GM20431 (cell line): ENCODE data around the gene AK2.
"Not testable (repeated sequence)": the region's sequence is repeated elsewhere in the genome, so short reads cannot be mapped to it uniquely, and the experiment has no call there.

ENCODE experiments used
- in situ Hi-C: fragments of 300-500 bp; cut with MseI, MboI; formaldehyde crosslinking; loops from one replicate; pipeline ENCODE4 v1.15.0; 2020; ENCODE audit warnings: low sequenced_read_pairs; ENCODE audit not compliant: unreplicated experiment

AK2 gene

DNA sequence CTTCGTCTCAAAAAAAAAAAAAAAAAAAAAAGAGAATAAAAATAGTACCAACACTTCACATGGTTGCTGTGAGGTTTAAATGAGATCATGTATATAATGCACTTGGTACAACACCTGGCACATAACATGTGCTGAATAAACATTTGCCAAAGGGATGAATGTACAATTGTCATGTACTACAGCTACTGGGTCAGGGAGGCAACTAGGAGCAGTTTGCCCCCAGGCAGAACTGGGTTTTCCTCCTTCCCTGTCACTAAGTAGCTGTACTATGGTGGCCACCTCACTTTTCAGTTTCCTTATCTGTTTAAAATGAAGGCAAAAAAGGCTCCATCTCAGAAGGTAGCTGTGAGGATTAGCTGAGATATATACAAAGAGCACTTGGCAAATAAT is 11.5 kb downstream of the AK2 start:
- in situ Hi-C loops = no loop called here

DNA sequence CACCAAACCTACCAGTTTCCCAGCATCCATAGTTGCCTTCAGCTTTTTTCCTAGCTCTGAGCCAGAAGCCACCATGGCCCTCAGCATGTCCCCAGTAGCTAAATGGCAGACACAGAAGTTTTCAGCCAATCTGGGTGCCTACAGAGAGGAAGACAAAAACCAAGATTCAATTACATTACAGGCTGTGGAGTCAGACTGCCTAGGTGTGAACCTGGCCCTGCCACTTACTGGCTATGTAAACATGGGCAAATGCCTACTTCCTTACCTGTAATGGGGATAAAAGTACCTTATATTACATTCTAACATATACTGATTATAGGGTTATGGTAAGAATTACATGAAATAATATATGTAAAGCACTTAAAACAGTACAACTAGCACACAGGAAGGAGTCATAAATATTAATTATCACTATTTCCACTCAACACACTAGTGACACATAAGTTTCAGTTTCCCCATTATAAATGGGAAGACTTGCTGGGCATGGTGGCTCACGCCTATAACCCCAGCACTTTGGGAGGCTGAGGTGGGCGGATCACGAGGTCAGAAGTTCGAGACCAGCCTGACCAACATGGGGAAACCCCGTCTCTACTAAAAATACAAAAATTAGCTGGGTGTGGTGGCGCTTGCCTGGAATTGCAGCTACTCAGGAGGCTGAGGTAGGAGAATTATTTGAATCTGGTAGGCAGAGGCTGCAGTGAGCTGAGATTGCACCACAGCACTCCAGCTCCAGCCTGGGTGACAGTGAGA is 12.1 kb downstream of the AK2 start:
- in situ Hi-C loops = not testable (repeated sequence)

DNA sequence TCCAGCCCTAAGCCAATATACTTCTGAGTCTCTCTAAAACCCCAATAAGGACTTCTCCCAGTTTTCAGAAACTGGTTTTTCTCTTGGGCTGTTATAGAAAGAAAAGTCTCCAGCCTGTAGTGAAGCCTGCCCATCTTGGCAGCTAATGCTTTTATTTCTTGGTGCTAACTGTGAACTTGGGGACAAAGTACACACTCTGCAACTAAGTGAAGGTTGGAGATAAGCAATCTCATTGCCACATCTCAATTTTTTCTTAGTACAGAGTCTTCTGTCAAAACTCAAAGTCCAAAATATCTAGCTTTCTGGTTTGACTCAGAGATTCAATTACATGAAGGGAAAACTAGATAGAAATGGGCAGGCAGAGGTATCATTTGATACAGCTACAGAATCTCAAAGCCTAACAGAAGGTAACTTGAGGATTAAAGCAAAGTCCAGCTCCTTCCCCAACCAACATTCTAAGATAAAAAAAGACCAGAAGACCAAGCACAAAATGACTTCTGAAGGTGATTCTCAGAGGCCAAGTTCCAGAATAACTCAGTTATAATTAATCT is 14.0 kb downstream of the AK2 start:
- in situ Hi-C loops = no loop called here

DNA sequence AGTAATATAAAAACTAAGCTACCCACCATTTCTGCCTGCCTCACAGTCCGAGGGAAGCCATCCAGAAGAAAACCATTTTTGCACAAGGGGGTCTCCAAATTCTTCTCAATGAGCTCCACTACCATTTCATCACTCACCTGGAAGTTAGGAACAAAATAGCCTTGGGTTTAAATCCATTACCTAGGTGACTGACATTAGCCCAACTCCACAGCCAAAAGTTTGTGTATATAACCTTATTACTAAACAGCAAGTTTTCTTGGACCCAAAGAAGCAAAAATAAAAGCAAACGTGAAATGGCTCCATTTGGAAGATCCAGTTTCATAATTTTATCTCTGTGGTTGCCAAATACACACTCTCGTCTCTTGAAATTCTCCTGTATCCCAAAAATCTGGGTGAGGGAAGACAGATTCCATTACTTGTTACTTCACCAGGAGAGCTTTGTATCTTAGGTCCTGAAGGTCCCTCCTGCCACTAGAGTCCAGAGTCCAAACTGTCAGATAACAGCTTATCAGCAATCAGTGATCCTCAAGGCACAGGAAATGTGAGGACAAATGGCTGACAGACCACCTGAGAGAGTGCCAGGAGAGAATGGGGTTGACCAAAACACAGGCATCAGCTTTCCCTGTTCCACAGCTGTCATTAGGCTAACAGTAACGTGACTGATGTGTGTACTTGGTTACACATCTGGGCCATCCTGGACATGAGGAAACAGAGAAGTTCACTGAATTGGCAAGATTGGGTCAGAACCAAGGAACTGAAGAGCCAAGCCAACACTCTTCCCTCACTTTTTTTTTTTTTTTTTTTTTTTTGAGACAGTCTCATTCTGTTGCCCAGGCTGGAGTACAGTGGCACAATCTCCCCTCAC is 14.9 kb downstream of the AK2 start:
- in situ Hi-C loops = no loop called here

DNA sequence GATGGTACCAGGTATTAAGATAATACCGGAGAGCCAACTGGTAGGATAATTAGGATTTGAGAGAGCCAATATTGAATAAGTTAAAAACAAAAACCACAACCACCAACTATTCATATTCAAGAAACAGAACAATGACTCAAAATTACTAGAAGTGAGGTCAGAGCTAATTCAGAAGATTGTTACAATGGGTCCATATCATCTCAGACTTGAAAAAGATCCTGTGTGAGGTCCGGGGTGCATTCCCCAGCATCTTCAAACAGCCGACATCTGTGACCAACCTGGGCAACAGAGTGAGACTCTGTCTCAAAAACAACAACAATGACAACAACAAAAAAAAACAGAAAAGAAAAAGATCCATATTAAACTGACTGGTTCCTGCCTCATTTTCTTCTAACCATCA is 18.6 kb downstream of the AK2 start:
- in situ Hi-C loops = no loop called here

DNA sequence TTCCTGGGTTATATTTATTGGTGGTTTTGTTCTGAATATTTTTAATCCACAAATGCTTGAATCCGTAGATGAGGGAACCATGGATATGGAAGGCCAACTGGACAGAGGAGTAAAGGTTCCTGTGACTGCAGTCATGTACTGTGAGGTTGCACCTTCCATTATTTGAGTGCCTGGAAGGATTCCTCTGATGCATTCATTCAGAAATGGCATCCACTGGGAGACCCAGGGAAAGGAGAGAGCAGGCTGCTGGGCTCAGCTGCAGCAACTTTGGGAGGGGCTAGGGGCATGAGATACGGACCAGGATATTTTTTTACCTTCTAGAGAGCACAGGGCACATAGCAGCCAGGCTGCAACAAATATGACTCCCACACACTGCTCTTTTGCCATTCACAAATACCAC is 19.5 kb downstream of the AK2 start:
- in situ Hi-C loops = no loop called here

DNA sequence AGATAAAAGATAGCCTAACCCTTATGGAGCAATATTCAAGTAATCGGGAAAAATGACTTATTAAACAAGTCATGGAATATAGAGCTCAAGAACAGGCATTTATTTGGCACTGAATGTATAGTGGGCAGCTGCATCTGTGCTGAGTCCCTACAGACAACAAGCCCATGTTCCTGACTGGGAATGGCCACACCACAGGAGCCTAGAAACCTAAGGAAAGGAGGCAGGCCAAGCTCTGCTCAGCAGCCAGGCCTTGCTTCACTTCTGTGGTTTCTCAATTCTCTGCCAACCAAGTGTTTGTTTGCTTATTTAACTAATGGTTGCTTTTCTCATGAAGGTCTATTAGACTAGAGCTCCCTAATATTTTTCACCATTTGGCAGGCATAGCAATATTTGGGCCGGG is 21.5 kb downstream of the AK2 start:
- in situ Hi-C loops = no loop called here

DNA sequence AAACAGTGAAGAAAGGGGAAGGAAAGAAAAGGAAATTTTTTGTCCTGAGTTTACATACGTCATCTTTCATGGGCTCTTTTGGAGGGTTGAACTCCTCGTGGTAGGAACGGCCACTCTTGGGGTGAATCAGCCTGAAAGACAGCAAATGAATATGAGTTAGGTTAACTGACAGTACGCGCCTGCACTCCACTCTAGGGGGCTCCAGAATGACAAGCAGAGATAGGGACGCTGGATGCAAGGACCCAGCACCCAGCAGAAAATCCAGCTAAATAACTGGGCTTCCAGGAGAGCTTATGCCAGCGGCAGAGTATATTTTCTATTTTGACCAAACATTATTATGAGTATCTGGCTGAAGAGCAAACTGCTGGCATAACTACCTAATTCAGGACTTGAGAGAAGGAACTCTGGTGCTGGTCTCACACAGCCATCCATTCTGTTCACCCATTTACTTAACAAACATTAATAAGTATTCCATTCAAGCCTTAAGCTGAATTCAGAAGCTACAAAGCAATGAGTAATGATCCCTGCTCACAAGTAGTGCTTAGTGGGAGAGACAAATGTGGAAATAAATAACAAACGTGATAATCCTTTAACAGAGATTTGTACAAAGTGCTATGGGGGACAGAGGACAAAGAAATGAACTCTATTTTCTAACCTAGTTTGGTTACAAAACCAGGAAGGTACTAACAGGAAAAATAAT is 22.1 kb downstream of the AK2 start:
- in situ Hi-C loops = no loop called here

DNA sequence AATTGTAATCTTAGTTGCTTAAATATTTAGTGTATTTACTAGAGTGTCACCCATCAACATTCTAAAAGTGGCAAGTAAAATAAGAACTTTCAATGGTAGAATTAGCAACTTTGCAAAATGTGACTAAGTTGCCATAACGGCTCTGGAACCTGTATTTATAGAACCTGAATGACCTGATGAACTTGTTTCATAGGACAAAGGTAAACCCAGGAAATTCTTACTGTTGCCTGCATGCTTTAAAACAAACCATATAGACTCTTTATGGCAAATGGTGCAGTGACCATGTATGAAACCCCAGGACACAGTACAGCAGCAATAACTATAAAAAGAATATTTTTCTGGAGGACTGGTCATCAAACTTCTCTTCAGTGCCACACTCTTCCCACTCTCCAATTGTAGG is 22.9 kb downstream of the AK2 start:
- in situ Hi-C loops = no loop called here

DNA sequence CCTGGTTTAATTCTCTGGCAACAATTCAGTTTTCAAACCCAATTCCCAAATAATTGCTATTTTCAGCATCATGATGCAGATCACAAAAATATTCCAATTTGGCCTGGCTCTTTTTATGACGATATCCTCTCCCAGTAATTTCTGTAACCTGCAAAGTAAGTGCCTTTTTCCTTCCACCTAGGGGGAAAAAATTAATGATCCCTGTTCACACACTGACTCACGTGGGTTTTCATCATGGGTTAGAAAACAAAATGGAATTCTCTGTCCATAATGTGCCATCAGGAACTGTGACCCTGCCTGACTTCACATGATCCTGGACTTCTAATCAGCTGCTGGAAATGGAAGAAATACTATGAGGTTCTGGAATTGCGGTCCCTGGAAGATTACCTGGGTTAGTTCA is 24.5 kb downstream of the AK2 start:
- in situ Hi-C loops = no loop called here

DNA sequence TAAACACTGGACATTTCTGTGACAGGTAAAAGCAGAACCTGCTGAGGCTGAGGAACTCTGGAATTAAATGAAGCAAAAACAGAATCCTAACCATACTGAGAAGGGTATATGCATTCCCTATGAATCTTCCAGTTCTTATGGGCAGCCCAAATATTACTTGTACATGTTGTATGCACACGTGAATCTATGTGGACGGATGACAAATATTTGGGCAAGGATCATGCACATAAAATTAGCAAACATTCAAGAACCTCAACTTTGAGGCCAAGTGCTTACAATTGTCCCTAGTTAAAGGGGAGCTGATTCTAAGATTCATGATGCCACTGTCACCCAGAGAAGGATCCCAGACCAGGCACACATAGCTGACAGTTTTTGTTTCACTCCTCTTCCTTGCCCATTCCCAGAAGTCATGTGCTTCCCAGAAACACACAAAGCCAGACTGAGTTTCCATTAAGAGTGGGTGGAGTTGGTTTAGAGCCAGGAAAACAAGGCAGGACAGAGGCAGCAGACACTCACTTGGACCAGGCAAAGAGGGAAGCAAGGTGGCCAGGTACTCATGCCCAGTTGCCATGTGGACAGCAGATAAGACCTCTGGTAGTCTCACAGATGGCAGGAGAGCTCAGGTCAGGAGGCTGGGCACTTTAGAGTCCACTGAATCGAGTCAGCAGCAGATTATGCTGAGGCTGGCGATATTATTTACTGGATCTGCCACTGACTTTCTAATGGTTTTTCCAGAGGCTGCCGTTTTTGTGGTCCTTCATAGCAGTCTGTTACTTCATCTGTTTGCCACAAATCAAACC is 25.6 kb downstream of the AK2 start:
- in situ Hi-C loops = no loop called here

DNA sequence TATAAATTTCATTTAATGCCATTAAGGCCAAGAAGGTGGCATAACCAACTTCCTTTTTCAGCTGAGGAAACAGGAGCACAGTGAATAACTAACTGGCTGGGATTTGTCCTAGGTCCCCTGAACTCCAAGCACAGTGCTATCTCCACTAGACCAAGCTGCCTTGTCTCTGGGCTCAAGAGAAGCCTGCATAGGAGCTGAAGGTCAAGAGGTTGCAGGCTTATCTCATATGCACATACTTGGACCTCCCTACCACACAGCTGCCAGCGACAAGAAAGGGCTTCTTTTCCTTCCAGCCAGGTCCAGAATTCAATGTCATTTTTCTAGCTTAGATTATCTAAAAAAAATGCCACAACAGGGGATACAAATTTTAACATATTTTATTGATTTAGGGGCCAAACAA is 27.1 kb downstream of the AK2 start:
- in situ Hi-C loops = no loop called here

DNA sequence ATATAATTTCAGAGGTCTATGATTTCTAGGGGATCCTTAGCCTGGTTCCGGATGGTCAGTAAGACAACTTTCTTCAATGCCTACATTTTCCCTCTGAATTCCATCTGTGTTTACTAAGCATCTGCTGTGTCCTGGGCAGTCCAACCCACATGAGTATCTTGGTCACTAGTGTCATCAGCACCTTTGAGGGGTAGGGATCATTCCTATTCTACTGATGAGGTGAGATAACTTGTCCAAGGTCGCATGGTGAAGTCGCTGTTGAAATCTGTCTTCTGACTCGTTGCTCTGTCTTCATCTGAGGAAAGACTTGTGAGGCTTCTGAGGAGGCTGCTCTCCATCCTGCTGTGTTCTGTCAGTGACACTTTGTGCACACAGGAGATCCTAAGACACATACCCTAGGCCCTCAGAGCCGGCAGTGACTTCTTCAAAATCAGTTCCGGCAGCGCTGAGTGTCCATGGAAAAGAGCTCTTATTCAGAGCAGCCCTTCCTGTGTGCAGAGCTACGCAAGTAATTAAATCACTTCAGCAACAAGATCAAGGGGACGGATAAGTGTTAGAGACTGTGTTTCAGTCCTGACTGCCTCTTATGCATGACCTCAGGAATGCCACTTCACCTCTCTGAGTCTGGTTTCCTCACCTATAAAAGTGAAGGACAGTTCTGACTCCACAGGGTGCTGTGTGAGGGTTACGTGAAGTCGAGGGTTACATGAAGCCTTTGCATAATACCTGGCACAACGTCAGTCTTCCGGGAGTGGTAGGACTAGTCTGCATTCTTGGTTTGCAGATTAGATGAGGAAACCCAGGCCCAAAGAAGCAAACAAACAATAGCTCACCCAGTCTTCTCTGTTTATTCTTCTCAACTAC is 28.4 kb downstream of the AK2 start:
- in situ Hi-C loops = no loop called here

DNA sequence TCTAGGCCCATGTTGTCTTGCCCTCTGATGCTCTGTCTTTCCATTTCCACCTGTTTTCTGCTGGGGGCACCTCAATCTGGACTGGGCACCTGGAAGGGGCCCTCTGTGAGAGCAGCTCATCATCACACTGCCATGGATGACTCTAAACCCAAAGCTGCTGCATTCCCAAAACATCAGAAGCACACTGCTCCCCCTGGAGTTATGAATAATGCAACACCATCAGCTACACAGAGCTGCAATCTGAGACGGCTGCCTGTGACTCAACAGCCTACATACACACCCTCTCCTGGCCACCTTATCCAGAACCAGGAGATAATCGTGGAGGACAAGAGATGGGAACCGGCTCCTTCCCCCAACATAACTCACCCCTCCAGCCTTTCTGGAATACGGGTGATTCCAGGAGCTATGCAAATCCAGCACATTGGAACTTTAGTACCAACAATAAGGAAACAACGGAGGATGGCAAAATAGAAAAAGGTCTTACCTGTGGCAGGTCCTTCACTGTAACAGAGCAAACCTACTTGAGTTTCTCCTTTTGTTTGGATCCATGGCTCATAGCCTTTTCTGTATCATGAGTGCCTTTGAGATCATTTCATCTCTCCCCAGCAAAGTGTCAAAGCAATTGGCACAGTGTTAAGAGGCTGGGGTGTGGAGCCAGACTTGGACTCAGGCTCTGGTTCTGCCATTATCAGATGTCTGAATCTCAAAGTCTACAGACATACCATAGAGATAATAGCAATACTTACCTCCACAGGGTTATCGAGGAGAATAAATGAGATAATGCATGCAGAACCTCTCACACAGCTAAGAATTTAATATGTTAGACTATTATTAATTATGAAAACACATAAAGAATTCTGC is 29.3 kb downstream of the AK2 start:
- in situ Hi-C loops = no loop called here

DNA sequence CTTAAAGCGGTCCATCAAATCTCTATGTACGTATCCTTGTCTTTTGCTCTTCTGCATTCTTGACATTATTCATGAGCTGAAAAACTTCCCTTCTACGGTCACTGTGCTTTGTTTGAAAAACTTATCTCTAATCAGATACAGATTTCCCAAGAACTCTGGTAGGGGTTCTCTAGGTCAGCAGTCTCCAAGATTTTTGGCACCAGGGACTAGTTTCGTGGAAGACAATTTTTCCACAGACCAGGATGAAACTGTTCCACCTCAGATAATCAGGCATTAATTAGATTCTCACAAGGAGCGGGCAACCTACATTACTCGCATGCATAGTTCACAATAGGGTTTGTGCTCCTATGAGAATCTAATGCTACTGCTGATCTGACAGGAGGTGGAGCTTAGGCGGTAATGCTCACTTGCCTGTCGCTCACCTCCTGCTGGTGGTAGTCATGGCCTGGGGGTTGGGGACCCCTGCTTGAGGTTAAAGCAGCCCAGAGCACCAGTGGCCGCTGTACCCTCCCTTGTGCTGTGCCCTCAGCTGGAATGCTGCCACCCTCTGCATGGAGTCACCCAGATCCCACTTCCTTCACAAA is 30.8 kb downstream of the AK2 start:
- in situ Hi-C loops = no loop called here

DNA sequence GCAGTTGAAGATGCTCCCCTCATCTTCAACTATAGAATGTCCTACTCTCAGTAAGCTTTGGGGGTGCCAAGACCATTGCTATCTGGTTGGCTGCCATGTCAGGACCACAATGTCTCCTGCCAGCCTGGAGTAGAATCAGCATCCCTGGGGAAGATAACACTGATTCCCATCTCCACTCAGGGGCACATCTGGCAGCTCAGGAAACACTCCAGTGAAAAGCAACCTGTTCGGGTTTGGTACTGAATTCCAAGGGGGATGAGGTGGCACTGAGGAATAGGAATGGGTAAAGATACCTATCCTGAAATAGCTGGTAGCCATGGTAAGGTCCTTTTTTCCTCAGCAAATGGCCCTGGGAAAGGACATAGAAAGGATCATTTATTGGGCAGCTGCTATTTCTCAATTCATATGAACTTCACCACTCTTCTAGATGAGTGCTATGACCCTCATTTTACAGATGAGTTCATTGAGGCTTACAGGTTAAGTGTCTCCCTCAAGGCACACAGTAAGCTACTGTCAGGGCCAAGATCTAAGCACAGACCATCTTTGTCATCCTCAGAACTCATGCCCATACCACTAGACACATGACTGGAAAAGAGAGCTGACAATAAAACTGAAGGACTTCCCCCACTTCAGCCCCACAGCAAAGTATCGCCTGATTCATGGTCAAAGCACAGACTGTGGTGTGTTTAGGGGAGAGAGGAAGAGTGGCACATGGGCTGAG is 31.4 kb downstream of the AK2 start:
- in situ Hi-C loops = no loop called here

DNA sequence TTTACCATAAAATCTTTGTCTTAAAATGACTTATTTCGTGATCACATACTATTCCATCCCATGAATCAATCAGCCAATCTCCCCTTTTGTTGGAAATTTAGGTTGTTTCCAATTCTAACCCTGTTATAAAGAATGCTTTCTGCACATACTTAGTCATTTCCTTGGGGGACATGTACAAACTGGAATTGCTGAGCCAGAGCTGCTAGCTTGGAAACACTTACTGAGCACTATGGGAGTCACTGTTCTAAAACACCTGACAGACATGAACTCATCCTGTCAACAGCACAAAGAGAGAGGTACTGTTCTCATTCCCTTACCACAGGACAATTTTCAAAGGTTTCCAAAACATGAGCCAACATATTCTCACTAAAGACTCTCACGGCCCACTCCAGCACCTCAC is 32.1 kb downstream of the AK2 start:
- in situ Hi-C loops = no loop called here
